GM12878 (cell line): ENCODE results near the gene MCF2L2. TPM values are rescaled to one million over a fixed set of nuclear protein-coding genes. Genes with fewer than 3 reads are reported as not detected.

Experiments
- ATAC-seq: fragments of 200-7000 bp; cut with Tn5 transposase; 3 replicates; pipeline ENCODE4 v1.9.1; 2020; ENCODE audit warnings: mild to moderate bottlenecking, moderate library complexity
- BruUV-seq: library from RNA; stranded (reverse); fragments of 400-500 nt; replicated peaks from 2 replicates; lab custom pipeline; 2021; lab: Mats Ljungman, UMichigan
- CTCF ChIA-PET: fragments of 300-600 bp; sonication (Branson Sonifier 250); formaldehyde crosslinking; extraction: SDS; loops from one replicate; lab custom pipeline; 2021; ENCODE audit warnings: inconsistent platforms; lab: Yijun Ruan, JAX
- POLR2A ChIA-PET: fragments of 350-600 bp; formaldehyde crosslinking; extraction: SDS; loops from one replicate; lab custom pipeline; 2021; ENCODE audit warnings: inconsistent platforms; lab: Charles Lee
- RAD21 ChIA-PET: fragments of 300-600 bp; sonication (Branson Sonifier 250); formaldehyde crosslinking; loops from one replicate; lab custom pipeline; 2023; ENCODE audit warnings: antibody characterized with exemption; ENCODE audit not compliant: unreplicated experiment; lab: Charles Lee
- SMC1A ChIA-PET: fragments of 300-600 bp; sonication (Branson Sonifier 250); formaldehyde crosslinking; loops from one replicate; lab custom pipeline; 2023; ENCODE audit not compliant: unreplicated experiment, uncharacterized antibody; lab: Charles Lee
- DNase-seq: peaks from one replicate; pipeline ENCODE4 v3.0.0-alpha.2; 2011; ENCODE audit warnings: low read depth, low spot score
- FAIRE-seq: peaks from 3 replicates; lab custom pipeline; 2011; peaks lifted over from hg19 to GRCh38; lab: Jason Lieb, UNC
- H2AFZ ChIP-seq: 2 replicates; pipeline ENCODE4 v1.6.0; 2011; ENCODE audit warnings: low read depth, low read length, control low read depth; ENCODE audit not compliant: control insufficient read depth
- H3K27ac ChIP-seq: 2 replicates; pipeline ENCODE4 v1.5.1; 2011; ENCODE audit warnings: control low read depth; ENCODE audit not compliant: control insufficient read depth, insufficient read depth
- H3K27me3 ChIP-seq, 2 experiments: replicated peaks in 1 of 2; 2 replicates each; pipeline versions ENCODE4 v1.6.0 to v1.6.1; 2011; ENCODE audit warnings: low read length in 1 of 2; ENCODE audit not compliant: control insufficient read depth in 2 of 2, insufficient read depth in 2 of 2
- H3K36me3 ChIP-seq, 2 experiments: 2 replicates each; pipeline ENCODE4 v1.5.1; 2011; ENCODE audit warnings: low read length in 1 of 2; ENCODE audit not compliant: control insufficient read depth in 2 of 2, insufficient read depth in 2 of 2
- H3K4me1 ChIP-seq: 2 replicates; pipeline ENCODE4 v1.6.1; 2011; ENCODE audit warnings: mild to moderate bottlenecking, low read length, moderate library complexity, mixed read lengths; ENCODE audit not compliant: control insufficient read depth, insufficient read depth
- H3K4me2 ChIP-seq: 2 replicates; pipeline ENCODE4 v1.6.0; 2011; ENCODE audit warnings: control low read depth; ENCODE audit not compliant: control insufficient read depth, insufficient read depth
- H3K4me3 ChIP-seq: fragments of 200-600 bp; sonication (generic); 2 replicates; pipeline ENCODE4 v1.5.1; 2016
- H3K79me2 ChIP-seq: 2 replicates; pipeline ENCODE4 v1.6.0; 2011; ENCODE audit warnings: low read length; ENCODE audit not compliant: control insufficient read depth, insufficient read depth
- H3K9ac ChIP-seq: 2 replicates; pipeline ENCODE4 v1.8.0; 2011; ENCODE audit warnings: low read length, control low read depth, mixed read lengths; ENCODE audit not compliant: control insufficient read depth, insufficient read depth
- H3K9me3 ChIP-seq: replicated peaks from 3 replicates; pipeline ENCODE4 v1.5.1; 2011; ENCODE audit warnings: mild to moderate bottlenecking, low read length; ENCODE audit not compliant: control insufficient read depth, insufficient read depth
- H4K20me1 ChIP-seq: 2 replicates; pipeline ENCODE4 v1.6.0; 2011; ENCODE audit not compliant: control insufficient read depth, insufficient read depth
- CHD1 ChIP-seq: IDR thresholded peaks from 2 replicates; pipeline ENCODE4 v1.6.1; 2012; ENCODE audit warnings: low read depth, low read length, improper control_type of control experiment
- FOXK2 ChIP-seq: fragments of 450-650 bp; IDR thresholded peaks from 2 replicates; pipeline ENCODE4 v1.6.1; 2017; ENCODE audit warnings: mild to moderate bottlenecking, moderate library complexity
- ZNF207 ChIP-seq: fragments of 450-650 bp; IDR thresholded peaks from 2 replicates; pipeline ENCODE4 v1.6.1; 2014; ENCODE audit warnings: antibody characterized with exemption, mild to moderate bottlenecking, borderline replicate concordance
- WGBS: methylation state at CpG from one replicate; pipeline ENCODE4 v1.1.6; 2016; ENCODE audit warnings: low lambda C conversion rate; ENCODE audit not compliant: insufficient replicate concordance, insufficient coverage; ENCODE audit errors: missing lambda C conversion rate; 5-methylcytosine and 5-hydroxymethylcytosine counted together
- in situ Hi-C: fragments of 300-500 bp; cut with MboI; formaldehyde crosslinking; loops from 9 replicates; pipeline ENCODE4 v1.14.3; 2018; ENCODE audit warnings: mixed read lengths
- intact Hi-C: fragments of 100-400 bp; cut with micrococcal nuclease; formaldehyde crosslinking; loops from one replicate; pipeline ENCODE4 v1.14.2; 2022; ENCODE audit not compliant: unreplicated experiment
- polyA plus RNA-seq, 11 experiments: library from polyadenylated mRNA; depleted of rRNA in 4 of 11; unstranded in 6 of 11; stranded (reverse) in 5 of 11; fragments of >200 nt; fragmentation: Nextera tagmentation in 4 of 11; fragmentation: Illumina TruSeq in 1 of 11; extraction: Ambion mirVana in 4 of 11; extraction: Trizol in 1 of 11; gene quantifications; 1 replicate in 1 of 11; 2 replicates in 10 of 11; pipeline versions ENCODE4 v1.2.1 to v1.2.3, GENCODE V29; 2011 to 2016; ENCODE audit warnings: inconsistent platforms in 2 of 11, missing spikeins in 2 of 11, low read depth in 1 of 11
- total RNA-seq, 4 experiments: library from RNA; depleted of rRNA in 3 of 4; stranded (reverse); fragments of >200 nt in 3 of 4; fragmentation: Illumina TruSeq in 1 of 4; extraction: Trizol in 1 of 4; gene quantifications; 2 replicates each; pipeline versions ENCODE4 v1.2.1 to v1.2.3, GENCODE V29; 2013 to 2021

The MCF2L2 gene
- total and polyA plus RNA-seq, 10 of the 15 experiments (the other 5 are each of a cell fraction or from before 2014, with no cell fraction given), result 0.37 to 2.8 (median 1.4) TPM

- DNase-seq (no peak), ATAC-seq (no peak), FAIRE-seq (no peak)
- H3K79me2 ChIP-seq, result no peaks in the 10 kb centered on the region
- RAD21 ChIA-PET, result interaction anchor here (0.8 to 1.1 kb wide), 3 partner anchors 9 to 194 kb away, joined by 3 to 4 read pairs (median 3); no protein-coding TSS in a partner anchor
- SMC1A ChIA-PET, result interaction anchor here (1.0 to 8.4 kb wide), 4 partner anchors 63 to 254 kb away, joined by 3 to 187 read pairs (median 6); no protein-coding TSS in a partner anchor
- CTCF ChIA-PET, result interaction anchor here (1.5 to 9.2 kb wide), 2 partner anchors 194 to 254 kb away, joined by 18 to 229 read pairs; no protein-coding TSS in a partner anchor
- H3K36me3 ChIP-seq, result no peaks in the 10 kb centered on the region
- POLR2A ChIA-PET, result no interaction called here
- H3K4me2 ChIP-seq, result no peak overlapping the region
- H4K20me1 ChIP-seq, result no peaks in the 10 kb centered on the region
- no peak overlapping the region for H3K27ac ChIP-seq
- BruUV-seq, result no TSS peak
- H3K4me3 ChIP-seq, result no peak overlapping the region
- no peak overlapping the region for H3K9ac ChIP-seq
- WGBS, result 44% methylated on average over 3 of the region's 3 CpGs
- H3K4me1 ChIP-seq, result peaks cover 11% of the 10 kb centered on the region; the same call in 1 of the 2 replicates
- no peak overlapping the region for H2AFZ ChIP-seq
- in situ Hi-C loops, result no loop called here
- intact Hi-C loops, result loop anchor here (5.0 kb wide), 1 partner anchor 92 kb away; no protein-coding TSS in a partner anchor
- H3K27me3 ChIP-seq, result no peaks in the 10 kb centered on the region
- TF ChIP-seq ZNF207, result no peak
- no peak for TF ChIP-seq FOXK2
- TF ChIP-seq, all 136 proteins: peak for 0
- H3K9me3 ChIP-seq, result no peaks in the 10 kb centered on the region
Observed at GRCh38 chr3:183378951-183379350, 49.5 kb downstream of the MCF2L2 start.

GRCh38 chr3:183378545-183378944 is 49.9 kb downstream of the MCF2L2 start:
- ChIA-PET RAD21 (interaction anchor here (0.8 to 1.1 kb wide), 3 partner anchors 9 to 194 kb away, joined by 3 to 4 read pairs (median 3); no protein-coding TSS in a partner anchor), POLR2A (no interaction called here), SMC1A (interaction anchor here (1.1 to 8.4 kb wide), 3 partner anchors 93 to 254 kb away, joined by 4 to 187 read pairs (median 9); no protein-coding TSS in a partner anchor), CTCF (interaction anchor here (1.5 to 9.2 kb wide), 2 partner anchors 194 to 253 kb away, joined by 18 to 229 read pairs; no protein-coding TSS in a partner anchor)
- no TSS peak for BruUV-seq
- ATAC-seq (no peak), DNase-seq (no peak), FAIRE-seq (no peak)
- H2AFZ ChIP-seq, result no peak overlapping the region
- H3K4me3 ChIP-seq, result no peak overlapping the region
- H3K79me2 ChIP-seq, result no peaks in the 10 kb centered on the region
- no peak overlapping the region for H3K9ac ChIP-seq
- H3K4me2 ChIP-seq, result no peak overlapping the region
- in situ Hi-C loops (no loop called here), intact Hi-C loops (loop anchor here (5.0 kb wide), 1 partner anchor 91 kb away; no protein-coding TSS in a partner anchor)
- H3K9me3 ChIP-seq, result no peaks in the 10 kb centered on the region
- no peaks in the 10 kb centered on the region for H4K20me1 ChIP-seq
- H3K27ac ChIP-seq, result no peak overlapping the region
- no peaks in the 10 kb centered on the region for H3K27me3 ChIP-seq
- WGBS, result 69% methylated on average over 12 of the region's 12 CpGs
- no peaks in the 10 kb centered on the region for H3K36me3 ChIP-seq
- peaks cover 11% of the 10 kb centered on the region; the same call in 1 of the 2 replicates for H3K4me1 ChIP-seq
- no peak for TF ChIP-seq CHD1
